ENCODE measurements around the gene ENKUR.

ENKUR gene

GRCh38 chr10:24998044-24998443, 17.9 kb downstream of the ENKUR start:
- Histone ChIP-seq H3K4me2 (ENCODE audit: insufficient read depth, low read length) (no peak overlapping the region), H4K20me1 (ENCODE audit: insufficient read depth, low read length) (no peaks in the 10 kb centered on the region), H3K4me3 (ENCODE audit: low read depth in 1 of 2, low read length in 2 of 2) (no peak overlapping the region), H3K79me2 (ENCODE audit: insufficient read depth, low read length) (no peaks in the 10 kb centered on the region), H3K27ac (ENCODE audit: low read length) (no peak overlapping the region), H3K4me1 (ENCODE audit: insufficient read depth, low read length) (no peaks in the 10 kb centered on the region), H3K9ac (ENCODE audit: low read depth, low read length) (no peak overlapping the region), H3K36me3 (ENCODE audit: insufficient read depth, low read length) (no peaks in the 10 kb centered on the region), H3K27me3 (ENCODE audit: insufficient read depth, low read length, poor library complexity) (no peaks in the 10 kb centered on the region), H3K9me3 (ENCODE audit: insufficient read depth, low read length, severe bottlenecking) (no peaks in the 10 kb centered on the region), H2AFZ (ENCODE audit: low read depth, low read length) (no peak overlapping the region)
- TF ChIP-seq EZH2 (IDR thresholded peaks at IDR 0.05; ENCODE audit: borderline replicate concordance, low read depth, low read length, severe bottlenecking) (no peak), CTCF (IDR thresholded peaks at IDR 0.05; ENCODE audit: borderline replicate concordance, extremely low read depth, low read length, poor library complexity, severe bottlenecking) (no peak)
- ATAC-seq (ENCODE audit: insufficient read depth, low read depth) (no peak), DNase-seq (no peak)

- DNase-seq (no peak), ATAC-seq (ENCODE audit: insufficient read depth, low read depth) (no peak)
- Histone ChIP-seq H3K36me3 (ENCODE audit: insufficient read depth, low read length) (no peaks in the 10 kb centered on the region), H2AFZ (ENCODE audit: low read depth, low read length) (no peak overlapping the region), H3K9me3 (ENCODE audit: insufficient read depth, low read length, severe bottlenecking) (no peaks in the 10 kb centered on the region), H3K79me2 (ENCODE audit: insufficient read depth, low read length) (no peaks in the 10 kb centered on the region), H3K27ac (ENCODE audit: low read length) (no peak overlapping the region), H3K4me1 (ENCODE audit: insufficient read depth, low read length) (no peaks in the 10 kb centered on the region), H3K9ac (ENCODE audit: low read depth, low read length) (no peak overlapping the region), H4K20me1 (ENCODE audit: insufficient read depth, low read length) (no peaks in the 10 kb centered on the region), H3K4me2 (ENCODE audit: insufficient read depth, low read length) (no peak overlapping the region), H3K27me3 (ENCODE audit: insufficient read depth, low read length, poor library complexity) (no peaks in the 10 kb centered on the region), H3K4me3 (ENCODE audit: low read depth in 1 of 2, low read length in 2 of 2) (no peak overlapping the region)
- TF ChIP-seq EZH2 (IDR thresholded peaks at IDR 0.05; ENCODE audit: borderline replicate concordance, low read depth, low read length, severe bottlenecking) (no peak), CTCF (IDR thresholded peaks at IDR 0.05; ENCODE audit: borderline replicate concordance, extremely low read depth, low read length, poor library complexity, severe bottlenecking) (no peak)
Observed at GRCh38 chr10:24995072-24995471, 20.9 kb downstream of the ENKUR start.

- no peaks in the 10 kb centered on the region for H3K9me3 ChIP-seq (ENCODE audit: insufficient read depth, low read length, severe bottlenecking)
- H3K4me3 ChIP-seq (ENCODE audit: low read depth in 1 of 2, low read length in 2 of 2): no peak overlapping the region
- no peak for DNase-seq
- TF ChIP-seq CTCF (IDR thresholded peaks at IDR 0.05; ENCODE audit: borderline replicate concordance, extremely low read depth, low read length, poor library complexity, severe bottlenecking) (no peak), EZH2 (IDR thresholded peaks at IDR 0.05; ENCODE audit: borderline replicate concordance, low read depth, low read length, severe bottlenecking) (no peak)
- H3K4me1 ChIP-seq (ENCODE audit: insufficient read depth, low read length): no peaks in the 10 kb centered on the region
- no peak overlapping the region for H3K27ac ChIP-seq (ENCODE audit: low read length)
- H3K9ac ChIP-seq (ENCODE audit: low read depth, low read length): no peak overlapping the region
- no peaks in the 10 kb centered on the region for H3K36me3 ChIP-seq (ENCODE audit: insufficient read depth, low read length)
- H4K20me1 ChIP-seq (ENCODE audit: insufficient read depth, low read length): no peaks in the 10 kb centered on the region
- H3K27me3 ChIP-seq (ENCODE audit: insufficient read depth, low read length, poor library complexity): no peaks in the 10 kb centered on the region
- no peaks in the 10 kb centered on the region for H3K79me2 ChIP-seq (ENCODE audit: insufficient read depth, low read length)
- ATAC-seq (ENCODE audit: insufficient read depth, low read depth): no peak
- no peak overlapping the region for H3K4me2 ChIP-seq (ENCODE audit: insufficient read depth, low read length)
- no peak overlapping the region for H2AFZ ChIP-seq (ENCODE audit: low read depth, low read length)
Observed at GRCh38 chr10:24993237-24993958, 22.6 kb downstream of the ENKUR start.

Measured in DND-41 (cell line).